Right renal cortex interstitium (tissue), 3 donors: ENCODE results near the gene TNFRSF25. TPM values are rescaled to one million over a fixed set of nuclear protein-coding genes. Genes with fewer than 3 reads are reported as not detected.

Experiments
- DNase-seq, 3 donors: peaks; one replicate each; pipeline ENCODE4 v3.0.0-alpha.2; 2013; ENCODE audit warnings: low read depth in 3 of 3, low spot score in 2 of 3
- polyA plus RNA-seq, 3 donors: library from polyadenylated mRNA; unstranded; fragments of 120-200 nt; gene quantifications; one replicate each; pipeline ENCODE4 v1.2.1, GENCODE V29; 2013; ENCODE audit not compliant: insufficient read length in 3 of 3

The TNFRSF25 gene
- polyA plus RNA-seq, 3 donors = 7.0 to 9.2 (median 8.6) TPM

DNA sequence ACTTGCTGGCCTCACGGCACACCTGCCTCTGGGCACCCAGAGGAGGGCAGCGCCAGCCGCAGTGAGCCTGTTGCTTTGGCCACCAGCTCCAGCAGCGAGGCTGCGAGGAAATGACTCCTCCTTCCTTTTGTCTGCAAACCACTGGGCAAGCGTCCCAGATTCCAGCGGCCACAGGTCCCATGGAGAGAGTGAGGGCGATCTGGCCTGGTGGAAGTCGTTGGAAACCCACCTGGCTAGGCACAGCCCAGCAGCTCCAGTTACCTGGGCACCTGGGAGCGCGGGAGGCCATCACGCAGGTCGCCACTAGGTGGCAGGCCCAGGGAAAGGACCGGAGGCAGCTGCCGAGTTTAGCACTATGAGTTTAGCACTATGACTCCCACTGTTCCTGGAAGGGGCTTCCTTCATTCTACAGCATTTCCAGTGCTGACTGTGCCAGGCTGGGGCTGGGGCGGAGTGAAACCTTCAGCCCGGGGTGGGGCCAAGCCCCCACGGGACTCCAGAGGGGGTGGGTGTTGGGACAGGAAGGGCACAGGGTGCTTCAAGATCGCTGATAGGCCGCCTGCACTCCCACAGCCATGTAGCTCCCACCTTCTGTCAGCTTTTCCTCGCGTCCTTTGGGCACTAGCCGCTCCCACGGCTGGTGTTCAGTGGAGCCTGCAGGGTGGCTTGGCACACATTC is 42.5 kb downstream of the TNFRSF25 start:
- DNase-seq = no peak

DNA sequence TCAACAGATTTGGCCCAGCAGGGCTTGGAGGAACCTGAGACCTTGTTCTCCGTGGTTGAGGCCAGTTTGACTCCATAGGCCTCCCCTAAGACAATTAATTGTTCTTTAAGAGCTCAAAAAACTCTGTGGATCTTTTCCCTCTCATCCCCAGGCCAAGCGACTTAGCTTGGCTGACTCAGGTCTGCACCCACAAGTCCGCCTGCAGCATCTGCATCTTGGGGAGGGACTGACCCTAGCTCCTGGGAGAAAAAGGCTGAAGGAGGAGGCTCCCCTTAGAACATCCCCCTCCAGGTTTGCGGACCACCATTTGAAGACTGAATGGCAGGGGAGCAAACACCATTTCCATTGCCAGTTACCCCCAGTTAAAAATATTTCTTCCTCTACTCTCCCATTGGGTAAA is 44.7 kb downstream of the TNFRSF25 start:
- DNase-seq = no peak

DNA sequence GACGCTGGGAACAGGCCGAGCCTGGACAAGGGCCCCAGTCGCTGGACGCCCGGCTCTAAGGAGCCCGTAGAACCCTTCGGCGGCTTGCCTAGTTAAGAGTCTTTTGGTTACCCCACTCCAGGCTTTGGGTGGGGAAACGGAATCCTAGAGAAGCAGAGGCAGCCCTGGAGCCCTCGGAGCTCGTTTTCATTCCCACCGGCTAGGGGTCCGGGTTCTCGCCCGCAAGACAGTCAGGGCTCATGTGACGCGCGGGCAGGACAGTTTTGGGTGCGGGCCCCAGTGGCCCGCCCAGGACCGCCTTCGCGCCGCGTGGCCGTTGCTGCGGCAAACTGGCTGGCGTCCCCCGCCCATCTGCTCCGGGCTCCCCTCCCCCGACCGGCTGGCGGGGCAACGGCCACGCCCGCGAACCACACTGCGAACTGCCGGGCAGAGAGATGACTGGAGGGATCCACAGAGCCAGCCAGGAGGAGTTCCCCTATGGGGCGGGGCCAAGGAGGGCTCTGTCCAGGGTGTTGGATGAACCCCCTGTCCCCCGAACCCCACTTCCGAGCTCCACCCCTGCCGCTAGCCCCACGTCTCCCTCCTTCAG is 45.4 kb downstream of the TNFRSF25 start:
- DNase-seq = no peak

- no peak for DNase-seq
These were observed 46.0 kb downstream of the TNFRSF25 start, which contains the start of gene HES2 for GRCh38 chr1:6419804-6420453. Gene HES2, minus strand, starts transcription at chr1:6419919. Its CDS starts 99 bp downstream, at chr1:6419820.

GRCh38 chr1:6419397-6419803 is 46.6 kb downstream of the TNFRSF25 start:
- no peak for DNase-seq

DNA sequence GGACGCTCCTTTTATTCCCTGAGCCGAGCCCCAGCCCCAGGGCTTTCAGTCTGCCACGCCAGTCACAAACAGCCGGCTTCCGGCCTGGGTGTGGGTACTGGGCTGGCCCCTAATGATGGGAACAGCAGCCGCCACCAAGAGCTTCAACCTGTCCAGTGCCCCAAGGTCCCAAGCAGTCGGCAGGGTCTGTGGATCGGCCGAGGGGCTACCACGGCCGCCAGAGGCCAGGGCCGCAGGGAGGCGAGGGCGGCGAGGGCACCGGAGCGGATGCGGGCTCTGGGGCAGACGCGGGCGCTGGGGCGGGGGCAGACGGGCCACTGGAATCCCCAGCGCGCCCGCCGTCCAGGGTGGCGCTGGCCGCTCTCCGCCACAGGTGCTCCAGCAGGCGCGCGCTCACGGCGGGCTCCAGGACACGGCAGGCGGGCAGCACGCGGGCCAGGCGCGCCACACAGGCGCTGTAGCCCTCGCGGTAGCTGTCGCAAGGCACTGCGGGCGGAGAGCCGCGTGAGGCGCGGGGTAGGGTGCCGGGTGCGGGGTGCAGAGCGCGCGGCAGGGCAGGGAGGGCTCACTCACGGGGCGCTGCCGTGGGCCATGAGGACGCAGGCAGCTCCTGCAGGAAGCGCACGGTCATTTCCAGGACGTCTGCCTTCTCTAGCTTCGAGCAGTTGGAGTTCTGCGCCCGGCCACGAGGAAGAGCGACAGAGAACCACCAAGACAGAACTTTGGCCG is 47.1 kb downstream of the TNFRSF25 start:
- DNase-seq = no peak

DNA sequence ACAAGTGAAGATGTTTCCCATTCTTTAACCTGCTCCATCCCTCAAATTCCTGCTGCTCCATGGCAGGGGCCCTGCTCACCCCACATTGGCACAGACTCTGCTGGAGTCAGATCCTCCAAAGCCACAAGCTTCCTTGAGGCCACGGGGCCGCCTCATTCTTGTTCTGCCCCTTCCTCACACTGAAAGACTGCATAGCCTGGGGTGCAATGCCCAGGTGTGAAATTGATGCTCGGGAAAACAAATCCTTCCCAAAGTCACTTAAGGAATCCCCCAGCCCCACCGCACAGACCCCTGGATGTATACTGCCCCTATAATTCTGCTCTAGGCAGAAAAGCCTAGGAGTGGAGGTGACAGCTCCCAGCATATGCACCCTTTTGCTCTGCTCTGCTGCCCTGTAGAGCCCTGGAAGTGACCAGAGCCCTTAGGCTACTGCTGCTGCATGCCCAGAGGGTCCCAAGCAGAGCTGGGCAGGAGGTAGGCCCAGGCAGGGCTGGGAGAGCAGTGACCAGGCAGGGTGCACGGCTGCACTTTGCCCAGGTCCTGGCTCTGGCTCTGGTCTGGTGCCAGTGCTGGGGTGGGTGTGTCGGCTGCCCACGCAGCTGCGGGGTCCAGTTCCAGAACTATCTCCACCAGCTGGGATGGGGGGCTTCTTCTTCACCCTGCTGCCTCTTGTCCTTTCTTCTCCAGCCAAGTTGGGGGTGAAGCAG is 47.9 kb downstream of the TNFRSF25 start:
- no peak for DNase-seq

- DNase-seq = no peak
These were observed 49.1 kb downstream of the TNFRSF25 start for GRCh38 chr1:6416906-6417305.

DNA sequence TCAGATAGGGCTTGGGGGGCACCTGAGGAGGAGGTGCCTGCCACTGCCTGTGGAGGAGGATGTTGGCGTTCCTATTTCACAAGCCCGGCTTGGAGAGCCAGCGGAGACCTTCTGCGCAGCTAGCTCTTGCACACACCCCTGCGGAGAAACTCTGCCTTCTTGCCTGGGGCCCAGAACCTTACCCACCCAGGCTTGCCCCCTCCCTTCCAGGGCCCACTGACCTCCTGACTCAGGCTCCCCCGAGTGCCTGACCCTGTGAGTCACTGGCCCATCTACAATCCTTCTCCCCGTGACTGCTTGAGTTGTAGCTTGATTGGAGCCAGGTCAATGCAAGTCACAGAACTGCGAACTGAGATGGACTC is 49.7 kb downstream of the TNFRSF25 start:
- DNase-seq = no peak

DNA sequence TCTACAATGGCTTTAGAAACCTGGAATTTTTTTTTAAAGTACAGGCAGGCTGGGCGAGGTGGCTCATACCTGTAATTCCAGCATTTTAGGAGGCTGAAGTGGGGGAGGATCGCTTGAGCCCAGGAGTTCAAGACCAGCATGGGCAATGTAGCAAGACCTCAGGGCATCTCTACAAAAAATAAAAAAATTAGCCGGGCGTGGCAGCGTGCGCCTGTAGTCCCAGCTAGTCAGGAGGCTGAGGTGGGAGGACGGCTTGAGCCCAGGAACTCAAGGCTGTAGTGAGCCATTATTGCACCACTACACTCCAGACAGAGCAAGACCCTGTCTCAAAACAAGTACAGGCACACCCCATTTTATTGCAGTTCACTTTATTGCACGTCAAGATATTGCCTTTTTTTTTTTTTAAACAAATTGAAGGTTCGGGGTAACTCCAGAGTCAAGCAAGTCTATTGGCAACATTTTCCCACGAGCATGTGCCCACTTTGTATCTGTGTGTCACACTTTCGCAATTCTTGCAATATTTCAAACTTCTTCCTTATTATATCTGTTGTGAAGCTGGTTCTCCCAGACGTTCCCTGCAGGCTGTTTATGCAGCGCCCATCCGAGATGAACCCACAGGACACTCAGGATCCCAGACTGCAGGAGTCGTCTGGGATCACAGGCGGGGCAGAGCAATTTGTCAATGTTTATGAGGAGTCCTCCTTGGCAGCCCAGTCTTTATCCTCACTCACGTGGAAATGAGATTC is 50.9 kb downstream of the TNFRSF25 start:
- no peak for DNase-seq

- no peak for DNase-seq
These were observed 51.5 kb downstream of the TNFRSF25 start for GRCh38 chr1:6414443-6414844.

GRCh38 chr1:6412896-6413295 is 53.1 kb downstream of the TNFRSF25 start:
- no peak for DNase-seq

Other genes starting within 250 kb of the TNFRSF25 start
- 10 to 100 TPM; 58.8 to 60.9 (median 60.7) TPM for gene ICMT, start 230.2 kb downstream of the TNFRSF25 start, polyA plus RNA-seq
- gene HES3, start 222.0 kb downstream of the TNFRSF25 start, polyA plus RNA-seq = not detected
- 1 to 10 TPM; 5.8 to 6.8 (median 6.5) TPM for gene GPR153, start 205.1 kb downstream of the TNFRSF25 start, polyA plus RNA-seq
- 10 to 100 TPM; 29.3 to 36.1 (median 30.4) TPM for gene ACOT7, start 72.4 kb downstream of the TNFRSF25 start, polyA plus RNA-seq
- gene HES2, start 46.3 kb downstream of the TNFRSF25 start, polyA plus RNA-seq = under 1 TPM; 0.14 to 0.42 (median 0.34) TPM
- 10 to 100 TPM; 10.4 to 14.4 (median 12.2) TPM for gene ESPN, start 41.4 kb downstream of the TNFRSF25 start, polyA plus RNA-seq
- 10 to 100 TPM in 2 of 3 donors, 1 to 10 TPM in 1; 9.1 to 11.1 (median 10.2) TPM for gene PLEKHG5, start 25.5 kb upstream of the TNFRSF25 start, polyA plus RNA-seq
- 10 to 100 TPM; 14.8 to 15.9 (median 15.1) TPM for gene NOL9, start 88.3 kb upstream of the TNFRSF25 start, polyA plus RNA-seq
- under 1 TPM in 2 of 3 donors, not detected in 1; 0.08 to 0.17 TPM for gene TAS1R1, start 89.1 kb upstream of the TNFRSF25 start, polyA plus RNA-seq
- gene ZBTB48, start 113.8 kb upstream of the TNFRSF25 start, polyA plus RNA-seq = 10 to 100 TPM; 24.0 to 28.5 (median 26.6) TPM
- gene KLHL21, start 136.7 kb upstream of the TNFRSF25 start, polyA plus RNA-seq = 10 to 100 TPM; 12.3 to 14.5 (median 13.2) TPM
- gene PHF13, start 147.6 kb upstream of the TNFRSF25 start, polyA plus RNA-seq = 10 to 100 TPM; 23.5 to 25.0 (median 23.6) TPM
- 10 to 100 TPM; 16.7 to 18.4 (median 16.8) TPM for gene THAP3, start 158.7 kb upstream of the TNFRSF25 start, polyA plus RNA-seq
- 10 to 100 TPM; 59.9 to 68.9 (median 61.2) TPM for gene DNAJC11, start 235.6 kb upstream of the TNFRSF25 start, polyA plus RNA-seq